Caco-2 (cell line): ENCODE data around the gene INPP5K. TPM values are rescaled to one million over a fixed set of nuclear protein-coding genes. Genes with fewer than 3 reads are reported as not detected.

Experiments
- BruUV-seq: library from RNA; stranded (reverse); fragments of 400-500 nt; replicated peaks from 2 replicates; lab custom pipeline; 2021; lab: Mats Ljungman, UMichigan
- CTCF ChIA-PET: fragments of 300-600 bp; sonication (Branson Sonifier 250); formaldehyde crosslinking; loops from one replicate; lab custom pipeline; 2022; ENCODE audit warnings: antibody characterized with exemption; lab: Charles Lee
- POLR2A ChIA-PET: fragments of 300-600 bp; sonication (Branson Sonifier 250); formaldehyde crosslinking; loops from one replicate; lab custom pipeline; 2022; ENCODE audit warnings: antibody characterized with exemption; lab: Charles Lee
- DNase-seq, 2 experiments: peaks; one replicate each; pipeline versions ENCODE4 v3.0.0 to v3.0.0-alpha.2; 2020 to 2022
- H3K27me3 ChIP-seq: replicated peaks from 2 replicates; pipeline ENCODE4 v1.6.0; 2011; ENCODE audit warnings: low read length; ENCODE audit not compliant: control insufficient read depth, insufficient read depth
- H3K36me3 ChIP-seq: 2 replicates; pipeline ENCODE4 v1.5.1; 2011; ENCODE audit warnings: low read length; ENCODE audit not compliant: control insufficient read depth, insufficient read depth
- H3K4me1 ChIP-seq: fragments of 250-450 bp; sonication (Bioruptor Pico); 2 replicates; pipeline ENCODE4 v1.5.1; 2020; ENCODE audit warnings: mild to moderate bottlenecking
- H3K4me3 ChIP-seq: 2 replicates; pipeline ENCODE4 v1.5.1; 2011; ENCODE audit warnings: low read depth, mild to moderate bottlenecking, control low read depth, low read length
- H3K9me3 ChIP-seq: fragments of 250-450 bp; sonication (Bioruptor Pico); 2 replicates; pipeline ENCODE4 v1.5.1; 2020; ENCODE audit warnings: mild to moderate bottlenecking, moderate library complexity
- H3K27ac Mint-ChIP-seq: one replicate; pipeline ENCODE4 v1.8.0; 2022; ENCODE audit warnings: mixed read lengths; ENCODE audit not compliant: unreplicated experiment
- H3K27me3 Mint-ChIP-seq: one replicate; pipeline ENCODE4 v1.8.0; 2022; ENCODE audit warnings: mixed read lengths; ENCODE audit not compliant: insufficient read depth, unreplicated experiment
- H3K36me3 Mint-ChIP-seq: one replicate; pipeline ENCODE4 v1.8.0; 2022; ENCODE audit warnings: mild to moderate bottlenecking, mixed read lengths; ENCODE audit not compliant: insufficient read depth, unreplicated experiment
- H3K4me1 Mint-ChIP-seq: one replicate; pipeline ENCODE4 v1.8.0; 2022; ENCODE audit warnings: low read depth, mixed read lengths; ENCODE audit not compliant: unreplicated experiment
- H3K4me3 Mint-ChIP-seq: one replicate; pipeline ENCODE4 v1.8.0; 2022; ENCODE audit warnings: mild to moderate bottlenecking, moderate library complexity, mixed read lengths; ENCODE audit not compliant: unreplicated experiment
- H3K9me3 Mint-ChIP-seq: one replicate; pipeline ENCODE4 v1.8.0; 2022; ENCODE audit warnings: mixed read lengths; ENCODE audit not compliant: unreplicated experiment
- CTCF ChIP-seq, 2 experiments: fragments of 200-600 bp in 1 of 2; IDR thresholded peaks; 1 replicate in 1 of 2; 2 replicates in 1 of 2; pipeline versions ENCODE4 v1.5.1 to v1.8.0; 2011 to 2022; ENCODE audit warnings: antibody characterized with exemption in 1 of 2, control low read depth in 1 of 2, inconsistent platforms in 1 of 2, low read depth in 1 of 2, low read length in 1 of 2, mild to moderate bottlenecking in 1 of 2, moderate library complexity in 1 of 2; ENCODE audit not compliant: insufficient read depth in 1 of 2, severe bottlenecking in 1 of 2, unreplicated experiment in 1 of 2
- intact Hi-C: fragments of 100-400 bp; cut with micrococcal nuclease; formaldehyde crosslinking; loops from one replicate; pipeline ENCODE4 v1.10.0; 2022; ENCODE audit not compliant: unreplicated experiment
- total RNA-seq: library from RNA; stranded (reverse); gene quantifications from 2 replicates; pipeline ENCODE4 v1.2.3, GENCODE V29; 2022

INPP5K gene
- total RNA-seq, 1 experiment from 2014 or later, result 24.1 TPM

GRCh38 chr17:1482680-1483079, 33.7 kb downstream of the INPP5K start:
- peaks cover 87% of the 10 kb centered on the region for H3K36me3 Mint-ChIP-seq
- peaks cover 9% of the 10 kb centered on the region for H3K4me1 Mint-ChIP-seq
- H3K4me3 Mint-ChIP-seq, result no peak overlapping the region
- ChIA-PET POLR2A (no interaction called here), CTCF (no interaction called here)
- H3K9me3 Mint-ChIP-seq, result no peaks in the 10 kb centered on the region
- BruUV-seq, result no TSS peak
- Histone ChIP-seq H3K36me3 (peaks cover 11% of the 10 kb centered on the region), H3K4me1 (peaks cover 9% of the 10 kb centered on the region), H3K27me3 (no peaks in the 10 kb centered on the region), H3K4me3 (no peak overlapping the region), H3K9me3 (no peaks in the 10 kb centered on the region)
- no peak for TF ChIP-seq CTCF (IDR thresholded peaks at IDR 0.05; ENCODE audit: insufficient read depth in 1 of 2, low read depth in 1 of 2, low read length in 1 of 2, severe bottlenecking in 1 of 2, unreplicated experiment in 1 of 2)
- DNase-seq, result peak in 1 of 2 experiments; percentile 41
- intact Hi-C loops, result no loop called here
- no peaks in the 10 kb centered on the region for H3K27me3 Mint-ChIP-seq
- no peak overlapping the region for H3K27ac Mint-ChIP-seq

GRCh38 chr17:1481736-1482135, 34.7 kb downstream of the INPP5K start:
- Mint-ChIP-seq H3K4me3 (no peak overlapping the region), H3K27me3 (no peaks in the 10 kb centered on the region), H3K36me3 (peaks cover 91% of the 10 kb centered on the region), H3K9me3 (no peaks in the 10 kb centered on the region), H3K27ac (peak overlapping the region; percentile 2), H3K4me1 (peaks cover 9% of the 10 kb centered on the region)
- no peak for TF ChIP-seq CTCF (IDR thresholded peaks at IDR 0.05; ENCODE audit: insufficient read depth in 1 of 2, low read depth in 1 of 2, low read length in 1 of 2, severe bottlenecking in 1 of 2, unreplicated experiment in 1 of 2)
- Histone ChIP-seq H3K36me3 (peaks cover 11% of the 10 kb centered on the region), H3K4me3 (no peak overlapping the region), H3K27me3 (no peaks in the 10 kb centered on the region), H3K9me3 (no peaks in the 10 kb centered on the region), H3K4me1 (peaks cover 9% of the 10 kb centered on the region)
- no peak for DNase-seq
- ChIA-PET CTCF (interaction anchor here (0.5 kb wide), 1 partner anchor 93 kb away, joined by 3 read pairs; no protein-coding TSS in a partner anchor), POLR2A (interaction anchor here (0.6 kb wide), 1 partner anchor 26 kb away, joined by 4 read pairs; the partner anchor contains the start of gene CRK)
- intact Hi-C loops, result no loop called here
- BruUV-seq, result no TSS peak

DNA sequence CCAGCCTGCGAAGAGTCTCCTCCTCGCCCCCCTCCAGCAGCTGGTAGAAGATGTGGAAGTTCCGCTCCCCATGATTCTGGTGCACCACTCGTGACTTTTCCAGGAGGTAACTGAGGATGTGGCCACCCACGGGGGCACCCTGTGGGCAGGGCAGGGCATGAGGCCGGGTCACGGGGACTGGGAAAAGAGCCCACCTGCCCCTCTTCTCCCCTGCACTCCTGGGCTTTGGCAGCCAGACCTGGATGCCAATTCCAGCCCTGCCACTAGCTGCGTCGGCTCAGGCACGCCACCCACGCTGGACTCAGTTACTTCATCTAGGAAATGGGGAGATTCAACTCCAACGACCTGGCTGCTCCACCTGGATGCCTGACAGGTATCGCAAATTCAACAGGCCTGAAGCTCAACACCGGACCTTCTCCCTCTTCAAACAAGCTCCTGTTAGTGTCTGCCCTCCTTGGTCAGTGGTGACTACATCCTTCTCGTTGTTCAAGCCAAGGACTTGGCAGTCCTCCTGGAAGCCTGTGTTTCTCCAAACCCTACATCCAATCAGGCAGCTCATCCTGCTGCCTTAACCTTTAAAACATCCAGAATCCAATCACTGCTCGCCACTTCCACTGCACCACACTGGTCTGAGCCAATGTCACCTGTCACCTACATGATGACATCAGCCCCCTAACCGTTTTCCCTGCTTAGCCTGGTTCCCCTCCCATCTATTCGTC, 35.5 kb downstream of the INPP5K start:
- Mint-ChIP-seq H3K4me3 (no peak overlapping the region), H3K27me3 (no peaks in the 10 kb centered on the region), H3K27ac (peak overlapping the region; percentile 47), H3K9me3 (no peaks in the 10 kb centered on the region), H3K36me3 (peaks cover 88% of the 10 kb centered on the region), H3K4me1 (peaks cover 9% of the 10 kb centered on the region)
- intact Hi-C loops, result no loop called here
- no TSS peak for BruUV-seq
- Histone ChIP-seq H3K36me3 (peaks cover 11% of the 10 kb centered on the region), H3K27me3 (no peaks in the 10 kb centered on the region), H3K4me3 (no peak overlapping the region), H3K4me1 (peaks cover 6% of the 10 kb centered on the region), H3K9me3 (no peaks in the 10 kb centered on the region)
- TF ChIP-seq CTCF (IDR thresholded peaks at IDR 0.05; ENCODE audit: insufficient read depth in 1 of 2, low read depth in 1 of 2, low read length in 1 of 2, severe bottlenecking in 1 of 2, unreplicated experiment in 1 of 2), result no peak
- CTCF ChIA-PET, result no interaction called here
- POLR2A ChIA-PET, result interaction anchor here (0.6 kb wide), 1 partner anchor 25 kb away, joined by 4 read pairs; the partner anchor contains the start of gene CRK
- DNase-seq, result no peak
